GM12875 (cell line): ENCODE measurements around the gene B4GALT5.

Experiments
- H3K4me3 ChIP-seq: one replicate; pipeline ENCODE4 v1.5.1; 2011; ENCODE audit warnings: low read depth, low read length, control low read depth
- TF ChIP-seq, protein P1 (sequence below): IDR thresholded peaks from 2 replicates; pipeline ENCODE4 v1.5.1; 2011; ENCODE audit warnings: low read depth, mild to moderate bottlenecking, control low read depth, inconsistent platforms, low read length, moderate library complexity, borderline replicate concordance; ENCODE audit not compliant: insufficient read depth

Gene B4GALT5

DNA sequence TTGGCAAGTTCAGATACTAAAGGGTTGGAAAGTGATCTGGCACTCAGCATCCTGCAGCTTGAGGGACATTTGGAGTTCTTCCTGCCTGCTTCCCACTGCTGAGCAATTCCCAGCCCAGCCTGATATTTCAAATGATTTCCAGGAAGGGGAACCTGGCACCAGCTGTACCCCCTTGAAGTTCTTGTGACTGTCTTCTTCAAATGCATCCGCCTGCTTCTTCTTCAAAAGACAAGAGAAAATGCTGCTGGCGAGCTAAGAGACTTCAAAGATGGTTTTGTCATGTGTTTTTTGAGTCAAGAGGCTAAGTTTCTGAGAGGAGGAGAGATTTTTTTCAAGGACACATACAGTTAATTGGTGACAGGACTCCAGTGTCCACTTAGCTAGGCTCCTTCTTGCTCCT lies 42.6 kb upstream of the B4GALT5 start:
- TF ChIP-seq, protein P1, sequence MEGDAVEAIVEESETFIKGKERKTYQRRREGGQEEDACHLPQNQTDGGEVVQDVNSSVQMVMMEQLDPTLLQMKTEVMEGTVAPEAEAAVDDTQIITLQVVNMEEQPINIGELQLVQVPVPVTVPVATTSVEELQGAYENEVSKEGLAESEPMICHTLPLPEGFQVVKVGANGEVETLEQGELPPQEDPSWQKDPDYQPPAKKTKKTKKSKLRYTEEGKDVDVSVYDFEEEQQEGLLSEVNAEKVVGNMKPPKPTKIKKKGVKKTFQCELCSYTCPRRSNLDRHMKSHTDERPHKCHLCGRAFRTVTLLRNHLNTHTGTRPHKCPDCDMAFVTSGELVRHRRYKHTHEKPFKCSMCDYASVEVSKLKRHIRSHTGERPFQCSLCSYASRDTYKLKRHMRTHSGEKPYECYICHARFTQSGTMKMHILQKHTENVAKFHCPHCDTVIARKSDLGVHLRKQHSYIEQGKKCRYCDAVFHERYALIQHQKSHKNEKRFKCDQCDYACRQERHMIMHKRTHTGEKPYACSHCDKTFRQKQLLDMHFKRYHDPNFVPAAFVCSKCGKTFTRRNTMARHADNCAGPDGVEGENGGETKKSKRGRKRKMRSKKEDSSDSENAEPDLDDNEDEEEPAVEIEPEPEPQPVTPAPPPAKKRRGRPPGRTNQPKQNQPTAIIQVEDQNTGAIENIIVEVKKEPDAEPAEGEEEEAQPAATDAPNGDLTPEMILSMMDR = no peak
- no peak overlapping the region for H3K4me3 ChIP-seq

DNA sequence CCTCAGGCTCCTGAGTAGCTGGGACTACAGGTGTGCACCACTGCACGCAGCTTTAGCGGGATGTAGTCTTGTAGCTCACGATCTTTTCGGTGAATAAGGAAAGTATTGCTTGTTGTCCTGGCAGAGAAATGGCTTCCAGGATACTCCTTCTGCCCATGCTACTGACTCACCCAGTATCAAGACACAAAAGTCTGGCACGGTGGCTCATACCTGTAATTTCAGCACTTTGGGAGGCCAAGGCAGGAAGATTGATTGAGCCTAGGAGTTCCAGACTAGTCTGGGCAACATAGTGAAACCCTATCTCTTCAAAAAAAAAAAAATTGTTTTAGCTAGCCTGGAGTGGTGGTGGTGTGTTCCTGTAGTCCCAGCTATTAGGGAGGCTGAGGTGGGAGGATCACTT lies 40.9 kb upstream of the B4GALT5 start:
- TF ChIP-seq, protein P1 = no peak
- no peak overlapping the region for H3K4me3 ChIP-seq

DNA sequence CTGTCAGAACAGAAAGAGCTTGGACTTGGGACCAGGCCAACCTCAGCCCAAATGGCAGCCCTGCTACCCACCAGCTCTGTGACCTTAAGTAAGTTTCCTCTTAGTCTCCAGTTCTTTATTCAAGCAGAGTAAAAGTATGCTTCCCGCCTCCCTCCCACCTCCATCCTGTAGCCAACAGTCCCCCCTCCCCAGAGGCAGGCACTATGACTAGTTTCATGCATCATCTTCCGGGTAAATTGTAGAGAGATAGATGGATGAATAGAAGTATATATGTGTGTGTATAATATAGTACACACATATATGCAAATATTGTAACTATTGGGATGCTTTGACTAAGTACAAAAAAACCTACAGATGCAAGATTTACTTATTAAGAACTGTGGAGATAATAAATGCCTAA lies 39.5 kb upstream of the B4GALT5 start:
- TF ChIP-seq, protein P1 = no peak

DNA sequence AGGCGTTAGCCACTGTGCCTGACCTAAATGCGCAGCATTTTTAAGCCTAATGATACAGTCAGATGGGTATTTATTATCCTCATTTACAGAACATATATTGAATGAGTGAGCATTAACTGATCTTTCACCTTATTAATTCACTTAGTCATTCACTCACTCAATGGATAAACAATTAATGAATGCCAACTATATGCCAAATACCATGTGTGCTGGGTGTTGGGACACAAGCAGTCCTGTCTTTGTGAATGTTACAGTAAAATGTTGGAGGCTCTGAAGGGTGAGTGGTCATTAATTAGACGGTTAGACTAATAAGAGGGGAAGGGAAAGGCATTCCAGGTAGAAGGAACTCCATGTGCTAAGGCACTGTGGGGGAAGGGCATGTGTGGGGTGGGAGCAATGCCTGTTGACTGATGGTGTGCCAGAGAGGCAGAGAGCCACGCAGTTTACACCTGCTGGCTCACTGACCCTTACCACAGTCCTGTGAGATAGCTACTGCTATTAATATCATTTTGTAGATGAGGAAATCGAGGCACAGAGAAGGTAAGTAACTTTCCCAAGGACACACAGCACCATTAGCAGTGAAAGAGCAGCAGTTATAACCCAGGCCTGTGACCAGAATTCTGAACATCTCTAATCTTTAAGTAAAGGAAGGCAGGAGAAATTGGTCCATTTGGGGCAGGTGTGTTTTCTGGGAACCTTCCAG lies 38.7 kb upstream of the B4GALT5 start:
- TF ChIP-seq, protein P1 = no peak
- no peak overlapping the region for H3K4me3 ChIP-seq

More for the DNA sequence above, 39.5 kb upstream of the B4GALT5 start:
- H3K4me3 ChIP-seq = no peak overlapping the region

DNA sequence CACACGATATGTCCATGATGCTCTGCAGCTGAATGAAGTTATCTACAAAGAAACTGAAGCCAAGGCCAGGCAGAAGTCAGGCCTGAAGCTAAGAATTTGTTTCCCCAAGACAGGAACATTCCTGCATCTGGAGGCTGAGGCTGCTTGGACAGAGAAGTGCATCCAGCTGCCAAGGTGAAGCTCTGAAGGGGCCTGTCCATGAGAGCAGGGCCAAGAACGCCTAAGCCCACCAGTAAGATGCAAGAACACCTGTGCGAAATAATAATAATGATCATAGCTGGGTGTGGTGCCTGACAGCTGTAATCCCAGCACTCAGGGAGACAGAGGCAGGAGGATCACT lies 37.7 kb upstream of the B4GALT5 start:
- TF ChIP-seq, protein P1 = no peak
- H3K4me3 ChIP-seq = no peak overlapping the region

DNA sequence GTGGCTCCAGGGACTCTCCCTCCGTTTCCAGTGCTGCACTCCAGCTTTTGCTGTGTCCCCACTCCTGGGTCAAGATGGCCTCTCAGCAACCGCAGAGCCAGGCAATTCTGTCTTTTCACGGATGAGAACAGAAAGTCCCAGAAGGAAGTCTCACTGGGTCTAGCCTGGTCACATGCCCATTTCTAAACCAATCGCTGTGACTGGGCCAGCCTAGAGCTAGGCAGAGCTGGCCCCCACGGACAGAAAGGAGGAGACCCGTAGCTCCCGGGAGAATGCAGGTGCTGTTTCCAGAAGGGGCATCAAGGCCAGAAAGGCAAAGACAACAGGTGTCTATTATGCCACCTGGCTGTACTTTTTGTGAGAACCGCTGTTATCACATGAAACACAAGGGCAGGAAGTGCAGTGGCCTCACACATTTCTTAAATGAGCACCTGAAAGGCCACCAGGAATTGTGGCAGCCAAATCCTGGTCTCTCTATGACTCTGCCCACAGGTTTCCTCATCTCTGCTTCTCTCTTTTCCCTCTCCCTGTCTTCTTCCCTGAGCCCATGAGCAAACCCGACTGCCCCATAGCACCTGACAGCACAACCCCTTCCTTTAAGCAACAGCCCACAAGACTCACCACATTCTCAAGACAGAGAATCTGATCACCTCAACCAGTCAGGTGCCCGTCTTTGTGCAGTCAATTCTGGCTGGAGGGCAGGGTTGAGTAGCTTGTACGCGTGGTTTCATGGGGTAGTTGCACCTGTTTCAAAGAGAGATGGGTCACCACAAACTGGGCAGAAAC lies 37.1 kb upstream of the B4GALT5 start:
- H3K4me3 ChIP-seq = no peak overlapping the region
- TF ChIP-seq, protein P1 = no peak

DNA sequence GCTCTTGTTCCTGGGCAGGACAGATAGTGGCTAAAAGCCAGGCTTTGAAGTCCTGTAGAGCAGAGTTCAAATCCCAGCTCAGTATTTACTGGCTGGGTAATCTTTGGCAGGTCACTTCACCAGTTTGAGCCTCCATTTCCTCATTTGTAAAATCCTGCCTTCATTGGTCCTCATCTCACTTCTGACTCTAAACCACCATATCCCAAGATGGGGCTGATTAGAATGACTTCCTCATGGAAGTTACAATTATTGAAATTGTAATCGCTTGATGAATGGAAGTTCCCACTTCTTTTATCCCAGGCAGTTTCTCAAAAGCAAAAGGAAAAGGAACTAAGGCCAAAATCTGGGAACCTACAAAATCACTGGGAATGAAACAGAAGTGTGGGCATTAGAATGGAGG lies 35.9 kb upstream of the B4GALT5 start:
- no peak overlapping the region for H3K4me3 ChIP-seq
- TF ChIP-seq, protein P1 = no peak
